Panc1 (cell line): ENCODE results near the gene METTL15. TPM values are rescaled to one million over a fixed set of nuclear protein-coding genes. Genes with fewer than 3 reads are reported as not detected.
"Not testable (repeated sequence)": the region's sequence is repeated elsewhere in the genome, so short reads cannot be mapped to it uniquely, and the experiment has no call there.

Source experiments
- ATAC-seq: fragments of 200-7000 bp; cut with Tn5 transposase; 2 replicates; pipeline ENCODE4 v1.9.1; 2020; ENCODE audit warnings: mild to moderate bottlenecking, moderate library complexity
- BruUV-seq: library from RNA; stranded (reverse); fragments of 400-500 nt; replicated peaks from 2 replicates; lab custom pipeline; 2021; lab: Mats Ljungman, UMichigan
- CTCF ChIA-PET: fragments of 300-600 bp; sonication (Branson Sonifier 250); formaldehyde crosslinking; loops from one replicate; lab custom pipeline; 2022; ENCODE audit warnings: antibody characterized with exemption; lab: Charles Lee
- POLR2A ChIA-PET: fragments of 300-600 bp; sonication (Branson Sonifier 250); formaldehyde crosslinking; loops from one replicate; lab custom pipeline; 2022; ENCODE audit warnings: antibody characterized with exemption; lab: Charles Lee
- DNase-seq: peaks from one replicate; pipeline ENCODE4 v3.0.0-alpha.2; 2010; ENCODE audit warnings: low read depth, low spot score
- H3K27ac ChIP-seq: 2 replicates; pipeline ENCODE4 v1.5.1; 2011; ENCODE audit warnings: mild to moderate bottlenecking, low read length, inconsistent platforms
- H3K27me3 ChIP-seq: fragments of 200-500 bp; sonication (Bioruptor generic); 2 replicates; pipeline ENCODE4 v1.6.0; 2014; ENCODE audit warnings: low read length, inconsistent platforms; ENCODE audit not compliant: control insufficient read depth, insufficient read depth
- H3K36me3 ChIP-seq: fragments of 200-500 bp; sonication (Bioruptor generic); 2 replicates; pipeline ENCODE4 v1.5.1; 2014; ENCODE audit warnings: inconsistent platforms, mild to moderate bottlenecking, low read length, moderate library complexity; ENCODE audit not compliant: control insufficient read depth, insufficient read depth
- H3K4me1 ChIP-seq: 2 replicates; pipeline ENCODE4 v1.5.1; 2011; ENCODE audit warnings: inconsistent platforms, mild to moderate bottlenecking, low read length, moderate library complexity; ENCODE audit not compliant: control insufficient read depth, insufficient read depth
- H3K4me3 ChIP-seq, 2 experiments: 2 replicates each; pipeline ENCODE4 v1.5.1; 2011 to 2012; ENCODE audit warnings: low read depth in 2 of 2, low read length in 2 of 2, mild to moderate bottlenecking in 2 of 2, inconsistent platforms in 1 of 2, moderate library complexity in 1 of 2
- H3K9me3 ChIP-seq: fragments of 200-500 bp; sonication (Bioruptor generic); 2 replicates; pipeline ENCODE4 v1.5.1; 2014; ENCODE audit warnings: low read depth, mild to moderate bottlenecking, inconsistent platforms, low read length, moderate library complexity; ENCODE audit not compliant: control insufficient read depth, insufficient read depth
- CTCF ChIP-seq: fragments of 450-650 bp; IDR thresholded peaks from 2 replicates; pipeline ENCODE4 v1.5.1; 2017; ENCODE audit warnings: mild to moderate bottlenecking
- POLR2AphosphoS5 ChIP-seq: IDR thresholded peaks from 2 replicates; pipeline ENCODE4 v1.6.1; 2012; ENCODE audit warnings: mild to moderate bottlenecking, low read depth, low read length, moderate library complexity
- SIN3A ChIP-seq: IDR thresholded peaks from 2 replicates; pipeline ENCODE4 v1.6.1; 2012; ENCODE audit warnings: low read depth, mild to moderate bottlenecking, low read length, moderate library complexity, borderline replicate concordance; ENCODE audit not compliant: insufficient read depth
- TCF7L2 ChIP-seq: IDR thresholded peaks from 2 replicates; pipeline ENCODE4 v1.6.1; 2011; ENCODE audit warnings: mild to moderate bottlenecking, low read depth, low read length, inconsistent platforms
- in situ Hi-C: cut with HindIII; loops from 2 replicates; pipeline ENCODE4 v1.10.0; 2016; ENCODE audit warnings: low sequenced_read_pairs, low pct_unique_long_range_greater_than_20kb
- intact Hi-C: fragments of 100-400 bp; cut with micrococcal nuclease; formaldehyde crosslinking; loops from one replicate; pipeline ENCODE4 v1.10.0; 2022; ENCODE audit not compliant: unreplicated experiment
- total RNA-seq: library from RNA; stranded (reverse); gene quantifications from one replicate; pipeline ENCODE4 v1.2.1, GENCODE V29; 2021; ENCODE audit not compliant: unreplicated experiment

Gene METTL15
- total RNA-seq, 1 experiment from 2014 or later: 11.4 TPM

GRCh38 chr11:28353991-28354390 is 245.8 kb downstream of the METTL15 start:
- Histone ChIP-seq H3K9me3 (no peaks in the 10 kb centered on the region), H3K4me1 (no peaks in the 10 kb centered on the region), H3K4me3 (no peak overlapping the region), H3K27me3 (no peaks in the 10 kb centered on the region), H3K36me3 (no peaks in the 10 kb centered on the region), H3K27ac (no peak overlapping the region)
- POLR2A ChIA-PET: no interaction called here
- in situ Hi-C loops: no loop called here
- TF ChIP-seq POLR2AphosphoS5: no peak
- TF ChIP-seq CTCF: no peak
- no peak for TF ChIP-seq SIN3A
- no peak for TF ChIP-seq TCF7L2
- intact Hi-C loops: no loop called here
- ATAC-seq (no peak), DNase-seq (no peak)
- CTCF ChIA-PET: no interaction called here
- no TSS peak for BruUV-seq

GRCh38 chr11:28366549-28367346 is 258.6 kb downstream of the METTL15 start:
- no TSS peak for BruUV-seq
- H3K4me3 ChIP-seq: no peak overlapping the region
- DNase-seq (no peak), ATAC-seq (no peak)
- no peaks in the 10 kb centered on the region for H3K9me3 ChIP-seq
- H3K27ac ChIP-seq: no peak overlapping the region
- H3K27me3 ChIP-seq: no peaks in the 10 kb centered on the region
- ChIA-PET CTCF (interaction anchor here (0.6 kb wide), 1 partner anchor 697 kb away, joined by 3 read pairs; no protein-coding TSS in a partner anchor), POLR2A (no interaction called here)
- in situ Hi-C loops: no loop called here
- no peaks in the 10 kb centered on the region for H3K4me1 ChIP-seq
- intact Hi-C loops: no loop called here
- H3K36me3 ChIP-seq: no peaks in the 10 kb centered on the region
- TF ChIP-seq POLR2AphosphoS5 (no peak), TCF7L2 (no peak)

DNA sequence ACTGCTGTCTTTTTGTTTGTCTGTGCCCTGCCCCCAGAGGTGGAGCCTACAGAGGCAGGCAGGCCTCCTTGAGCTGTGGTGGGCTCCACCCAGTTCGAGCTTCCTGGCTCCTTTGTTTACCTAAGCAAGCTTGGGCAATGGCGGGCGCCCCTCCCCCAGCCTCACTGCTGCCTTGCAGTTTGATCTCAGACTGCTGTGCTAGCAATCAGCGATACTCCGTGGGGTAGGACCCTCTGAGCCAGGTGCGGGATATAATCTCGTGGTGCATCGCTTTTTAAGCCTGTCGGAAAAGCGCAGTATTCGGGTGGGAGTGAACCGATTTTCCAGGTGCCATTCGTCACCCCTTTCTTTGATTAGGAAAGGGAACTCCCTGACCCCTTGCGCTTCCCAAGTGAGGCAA is 269.9 kb downstream of the METTL15 start:
- H3K4me3 ChIP-seq, BruUV-seq, POLR2A ChIA-PET, H3K27me3 ChIP-seq, CTCF ChIA-PET, H3K4me1 ChIP-seq, intact Hi-C loops, DNase-seq, H3K9me3 ChIP-seq, H3K27ac ChIP-seq, ATAC-seq, in situ Hi-C loops, H3K36me3 ChIP-seq: not testable (repeated sequence)

Other genes starting within 250 kb of the METTL15 start
- gene KIF18A, start 232 bp upstream of the METTL15 start, total RNA-seq: 20.8 TPM